Astrocyte (in vitro differentiated cells and primary cell): ENCODE measurements around the gene LANCL2. TPM values are rescaled to one million over a fixed set of nuclear protein-coding genes. Genes with fewer than 3 reads are reported as not detected.

ENCODE experiments used
- total RNA-seq: library from RNA; stranded (reverse); gene quantifications from 2 replicates; pipeline ENCODE4 v1.2.1, GENCODE V29; 2021

Gene LANCL2
- total RNA-seq, 1 donor from 2014 or later: 35.9 TPM

Other genes starting within 250 kb of the LANCL2 start
- gene VOPP1, start 207.2 kb downstream of the LANCL2 start, total RNA-seq: 111 and 133 TPM in 2 replicates